Measurements from ENCODE around the gene CYP27A1. TPM values are rescaled to one million over a fixed set of nuclear protein-coding genes. Genes with fewer than 3 reads are reported as not detected.

Gene CYP27A1
- total and polyA plus RNA-seq, 12 donors, result 29.1 to 124 (median 81.0) TPM

- 89 to 97% (median 96%) methylated on average over 3 of the region's 3 CpGs for WGBS, 4 donors
- TF ChIP-seq POLR2A (IDR thresholded peaks at IDR 0.05) (no peak), CTCF (IDR thresholded peaks at IDR 0.05) (no peak)
- H3K27me3 ChIP-seq, result no peaks in the 10 kb centered on the region
- no peak overlapping the region for H3K27ac ChIP-seq
- peaks cover 9 to 32% of the 10 kb centered on the region in 2 donors for H3K4me1 ChIP-seq (replicated peaks in 1 of 2)
- no peak overlapping the region for H3K4me3 ChIP-seq
- DNase-seq, result no peak
- intact Hi-C loops (cut with DNase I), result loop anchor here in 1 of 2 donors (10.0 kb wide), 1 partner anchor 71 kb away; the partner anchor contains the start of gene TTLL4
- H3K36me3 ChIP-seq (replicated peaks in 1 of 2), result no peaks in the 10 kb centered on the region
- H3K9me3 ChIP-seq (replicated peaks in 1 of 3), result no peaks in the 10 kb centered on the region
Observed at GRCh38 chr2:218786133-218786532, 4.2 kb downstream of the CYP27A1 start.

- no peaks in the 10 kb centered on the region for H3K9me3 ChIP-seq (replicated peaks in 1 of 3)
- peak in 2 of 7 donors; percentile 24 to 31 for DNase-seq
- no peaks in the 10 kb centered on the region for H3K27me3 ChIP-seq
- intact Hi-C loops (cut with DNase I), result loop anchor here in 1 of 2 donors (10.0 kb wide), 1 partner anchor 74 kb away; the partner anchor contains the start of gene TTLL4
- H3K4me3 ChIP-seq, result no peak overlapping the region
- peaks cover 5 to 17% of the 10 kb centered on the region in 2 donors for H3K4me1 ChIP-seq (replicated peaks in 1 of 2)
- H3K27ac ChIP-seq, result peak overlapping the region in 2 of 5 donors; percentile 61 to 63
- TF ChIP-seq POLR2A (IDR thresholded peaks at IDR 0.05) (no peak), CTCF (IDR thresholded peaks at IDR 0.05) (no peak)
- no peaks in the 10 kb centered on the region for H3K36me3 ChIP-seq (replicated peaks in 1 of 2)
- 65 to 75% (median 70%) methylated on average over 2 of the region's 2 CpGs for WGBS, 4 donors
Observed at GRCh38 chr2:218788529-218789255, 6.7 kb downstream of the CYP27A1 start.

- Histone ChIP-seq H3K36me3 (replicated peaks in 1 of 2) (no peaks in the 10 kb centered on the region), H3K27me3 (no peaks in the 10 kb centered on the region), H3K4me1 (replicated peaks in 1 of 2) (peaks cover 0 to 10% of the 10 kb centered on the region in 2 donors), H3K27ac (no peak overlapping the region), H3K4me3 (no peak overlapping the region), H3K9me3 (replicated peaks in 1 of 3) (no peaks in the 10 kb centered on the region)
- DNase-seq, result no peak
- intact Hi-C loops (cut with DNase I), result no loop called here
- 92 to 97% (median 96%) methylated on average over 1 of the region's 1 CpG for WGBS, 4 donors
- TF ChIP-seq CTCF (IDR thresholded peaks at IDR 0.05) (no peak), POLR2A (IDR thresholded peaks at IDR 0.05) (no peak)
Observed at GRCh38 chr2:218792433-218792832, 10.5 kb downstream of the CYP27A1 start.

GRCh38 chr2:218796691-218797090 is 14.7 kb downstream of the CYP27A1 start:
- TF ChIP-seq CTCF (IDR thresholded peaks at IDR 0.05) (no peak), POLR2A (IDR thresholded peaks at IDR 0.05) (no peak)
- intact Hi-C loops (cut with DNase I), result no loop called here
- 88 to 96% (median 94%) methylated on average over 4 of the region's 4 CpGs for WGBS, 4 donors
- Histone ChIP-seq H3K27me3 (no peaks in the 10 kb centered on the region), H3K27ac (no peak overlapping the region), H3K9me3 (replicated peaks in 1 of 3) (no peaks in the 10 kb centered on the region), H3K4me3 (no peak overlapping the region), H3K36me3 (replicated peaks in 1 of 2) (no peaks in the 10 kb centered on the region), H3K4me1 (replicated peaks in 1 of 2) (no peaks in the 10 kb centered on the region)
- DNase-seq, result no peak
